HG03342 (cell line): Measurements from ENCODE around the gene FAM110C.

Experiments used
- ATAC-seq: cut with Tn5 transposase; IDR thresholded peaks from one replicate; pipeline ENCODE4 v1.9.1; 2021; ENCODE audit warnings: mild to moderate bottlenecking, moderate library complexity; ENCODE audit not compliant: unreplicated experiment

Gene FAM110C

DNA sequence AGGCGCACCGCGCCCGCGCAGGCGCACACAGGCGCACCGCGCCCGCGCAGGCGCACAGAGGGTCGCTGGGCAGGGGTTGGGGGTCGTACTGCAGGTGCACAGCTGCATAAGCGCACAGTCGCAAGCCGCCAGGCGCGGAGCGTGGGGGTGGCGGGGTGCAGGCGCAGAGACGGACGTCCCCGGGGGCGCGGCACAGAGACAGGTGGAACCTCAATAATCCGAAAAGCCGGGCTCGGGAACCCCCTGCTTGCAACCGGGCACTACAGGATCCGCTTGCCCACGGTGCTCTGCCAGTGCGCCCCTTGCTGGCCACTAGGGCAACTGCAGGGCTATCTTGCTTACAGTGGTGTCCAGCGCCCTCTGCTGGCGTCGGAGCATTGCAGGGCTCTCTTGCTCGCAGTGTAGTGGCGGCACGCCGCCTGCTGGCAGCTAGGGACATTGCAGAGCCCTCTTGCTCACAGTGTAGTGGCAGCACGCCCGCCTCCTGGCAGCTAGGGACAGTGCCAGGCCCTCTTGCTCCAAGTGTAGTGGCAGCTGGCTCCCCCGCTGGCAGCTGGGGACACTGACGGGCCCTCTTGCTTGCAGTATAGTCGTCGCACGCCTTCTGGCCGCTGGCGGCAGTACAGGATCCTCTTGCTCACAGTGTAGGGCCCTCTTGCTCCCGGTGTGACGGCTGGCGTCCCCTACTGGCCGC is 34.9 kb downstream of the FAM110C start:
- ATAC-seq: no peak

DNA sequence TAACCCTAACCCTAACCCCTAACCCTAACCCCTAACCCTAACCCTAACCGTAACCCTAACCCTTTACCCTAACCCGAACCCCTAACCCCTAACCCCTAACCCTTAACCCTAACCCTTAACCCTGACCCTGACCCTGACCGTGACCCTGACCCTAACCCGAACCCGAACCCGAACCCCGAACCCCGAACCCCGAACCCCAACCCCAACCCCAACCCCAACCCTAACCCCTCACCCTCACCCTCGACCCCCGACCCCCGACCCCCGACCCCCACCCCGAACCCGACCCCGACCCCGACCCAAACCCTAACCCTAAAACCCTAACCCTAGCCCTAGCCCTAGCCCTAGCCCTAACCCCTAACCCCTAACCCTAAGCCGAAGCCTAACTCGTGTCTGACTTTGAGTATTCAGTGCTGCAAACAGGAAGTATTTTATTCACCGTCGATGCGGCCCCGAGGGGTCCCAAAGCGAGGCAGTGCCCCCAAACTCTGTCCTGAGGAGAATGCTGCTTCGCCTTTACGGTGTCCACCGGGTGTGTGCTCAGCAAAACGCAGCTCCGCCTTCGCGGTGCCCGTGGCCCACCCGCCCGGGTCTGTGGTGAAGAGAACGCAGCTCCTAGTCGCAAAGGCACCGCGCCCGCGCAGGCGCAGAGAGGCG is 36.0 kb downstream of the FAM110C start:
- ATAC-seq: no peak
